Progenitor cell of endocrine pancreas (in vitro differentiated cells): Measurements from ENCODE around the gene MOB3B. TPM values are rescaled to one million over a fixed set of nuclear protein-coding genes. Genes with fewer than 3 reads are reported as not detected.

Experiments
- DNase-seq: peaks from one replicate; pipeline ENCODE4 v3.0.0; 2021; ENCODE audit warnings: low spot score; ENCODE audit not compliant: unreplicated experiment
- H3K27ac Mint-ChIP-seq: 2 replicates; pipeline ENCODE4 v1.8.0; 2021; ENCODE audit warnings: mild to moderate bottlenecking, moderate library complexity, mixed read lengths
- H3K27me3 Mint-ChIP-seq: 2 replicates; pipeline ENCODE4 v1.8.0; 2021; ENCODE audit warnings: mixed read lengths
- H3K36me3 Mint-ChIP-seq: 2 replicates; pipeline ENCODE4 v1.8.0; 2022; ENCODE audit warnings: mixed read lengths; ENCODE audit not compliant: insufficient read depth
- H3K4me1 Mint-ChIP-seq: 2 replicates; pipeline ENCODE4 v1.8.0; 2021; ENCODE audit warnings: low read depth, mixed read lengths
- H3K4me3 Mint-ChIP-seq: 2 replicates; pipeline ENCODE4 v1.8.0; 2021; ENCODE audit warnings: low read depth, mild to moderate bottlenecking, moderate library complexity, mixed read lengths
- H3K9me3 Mint-ChIP-seq: 2 replicates; pipeline ENCODE4 v1.8.0; 2021; ENCODE audit warnings: low read depth, mixed read lengths
- CTCF ChIP-seq: fragments of 200-600 bp; sonication (generic); IDR thresholded peaks from one replicate; pipeline ENCODE4 v1.5.0; 2021; ENCODE audit warnings: antibody characterized with exemption, mild to moderate bottlenecking; ENCODE audit not compliant: unreplicated experiment
- total RNA-seq: library from RNA; stranded (reverse); gene quantifications from 2 replicates; pipeline ENCODE4 v1.2.1, GENCODE V29; 2021

MOB3B gene
- total RNA-seq, 1 donor from 2014 or later, result 15.4 TPM

- no peak overlapping the region for H3K4me3 Mint-ChIP-seq
- H3K4me1 Mint-ChIP-seq, result peaks cover 53% of the 10 kb centered on the region
- no peak for TF ChIP-seq CTCF
- no peaks in the 10 kb centered on the region for H3K9me3 Mint-ChIP-seq
- peaks cover 7% of the 10 kb centered on the region for H3K36me3 Mint-ChIP-seq
- H3K27ac Mint-ChIP-seq, result no peak overlapping the region
- no peak for DNase-seq
- no peaks in the 10 kb centered on the region for H3K27me3 Mint-ChIP-seq
Observed at GRCh38 chr9:27358007-27358406, 171.6 kb downstream of the MOB3B start.

- no peak overlapping the region for H3K4me3 Mint-ChIP-seq
- no peaks in the 10 kb centered on the region for H3K27me3 Mint-ChIP-seq
- H3K9me3 Mint-ChIP-seq, result no peaks in the 10 kb centered on the region
- H3K36me3 Mint-ChIP-seq, result peaks cover 7% of the 10 kb centered on the region
- no peak for TF ChIP-seq CTCF
- no peak for DNase-seq
- peak overlapping the region; percentile 90 for H3K27ac Mint-ChIP-seq
- H3K4me1 Mint-ChIP-seq, result peaks cover 44% of the 10 kb centered on the region
Observed at GRCh38 chr9:27356446-27356845, 173.2 kb downstream of the MOB3B start.

GRCh38 chr9:27355166-27355565 is 174.4 kb downstream of the MOB3B start:
- Mint-ChIP-seq H3K9me3 (no peaks in the 10 kb centered on the region), H3K36me3 (peaks cover 7% of the 10 kb centered on the region), H3K4me3 (no peak overlapping the region), H3K27me3 (no peaks in the 10 kb centered on the region), H3K4me1 (peaks cover 40% of the 10 kb centered on the region), H3K27ac (no peak overlapping the region)
- TF ChIP-seq CTCF, result no peak
- DNase-seq, result no peak

GRCh38 chr9:27353474-27354229 is 176.0 kb downstream of the MOB3B start:
- Mint-ChIP-seq H3K36me3 (peaks cover under 1% of the 10 kb centered on the region), H3K4me3 (no peak overlapping the region), H3K9me3 (no peaks in the 10 kb centered on the region), H3K4me1 (peaks cover 35% of the 10 kb centered on the region), H3K27me3 (no peaks in the 10 kb centered on the region), H3K27ac (peak overlapping the region; percentile 56)
- no peak for DNase-seq
- TF ChIP-seq CTCF, result no peak

GRCh38 chr9:27353166-27353473 is 176.5 kb downstream of the MOB3B start:
- H3K4me3 Mint-ChIP-seq, result no peak overlapping the region

More at GRCh38 chr9:27353166-27353473, 176.5 kb downstream of the MOB3B start:
- H3K27ac Mint-ChIP-seq, result peak overlapping the region; percentile 56
- no peak for TF ChIP-seq CTCF
- no peaks in the 10 kb centered on the region for H3K36me3 Mint-ChIP-seq
- H3K4me1 Mint-ChIP-seq, result peaks cover 35% of the 10 kb centered on the region
- H3K27me3 Mint-ChIP-seq, result no peaks in the 10 kb centered on the region
- H3K9me3 Mint-ChIP-seq, result no peaks in the 10 kb centered on the region
- DNase-seq, result no peak
